ENCODE data around the gene PPP1R16B. TPM values are rescaled to one million over a fixed set of nuclear protein-coding genes. Genes with fewer than 3 reads are reported as not detected.

PPP1R16B gene
- total and polyA plus RNA-seq, 2 of the 8 experiments (the other 6 are each of a cell fraction or from before 2014, with no cell fraction given) = 2.6 to 8.9 TPM

GRCh38 chr20:38915355-38915754, 109.9 kb downstream of the PPP1R16B start:
- Histone ChIP-seq H2AFZ (ENCODE audit: low read length) (no peak overlapping the region), H3K79me2 (ENCODE audit: control insufficient read depth in 1 of 2, insufficient read depth in 2 of 2, low read length in 2 of 2) (no peaks in the 10 kb centered on the region), H3K27ac (ENCODE audit: low read depth, low read length) (no peak overlapping the region), H3K23me2 (ENCODE audit: low read depth, low read length) (no peaks in the 10 kb centered on the region), H3K4ac (replicated peaks; ENCODE audit: insufficient read length, low read depth, low read length) (no peak overlapping the region), H4K5ac (ENCODE audit: insufficient read length, low read depth, low read length) (no peak overlapping the region), H4K8ac (ENCODE audit: extremely low read depth, insufficient read depth, low read length) (no peak overlapping the region), H3K23ac (ENCODE audit: insufficient read length) (no peak overlapping the region), H2BK120ac (replicated peaks; ENCODE audit: low read depth, low read length) (no peak overlapping the region), H2BK15ac (ENCODE audit: low read length) (no peak overlapping the region), H2AK5ac (ENCODE audit: low read depth, low read length) (no peak overlapping the region), H2BK12ac (ENCODE audit: low read depth, low read length) (no peak overlapping the region), H2BK5ac (ENCODE audit: low read depth, low read length) (no peak overlapping the region), H4K91ac (replicated peaks; ENCODE audit: insufficient read length, low read length) (no peak overlapping the region), H3K79me1 (ENCODE audit: low read depth, low read length) (no peaks in the 10 kb centered on the region), H3K4me1 (replicated peaks in 1 of 4; ENCODE audit: control insufficient read depth in 3 of 4, insufficient read depth in 4 of 4, low read length in 3 of 4) (no peaks in the 10 kb centered on the region; a peak in 1 of 7 replicates), H3K4me3 (ENCODE audit: extremely low read depth in 1 of 4, insufficient read depth in 2 of 4, low read depth in 3 of 4, low read length in 4 of 4) (no peak overlapping the region), H3K27me3 (replicated peaks in 1 of 4; ENCODE audit: control insufficient read depth in 3 of 4, extremely low read depth in 1 of 4, insufficient read depth in 3 of 4, low read length in 3 of 4) (no peaks in the 10 kb centered on the region), H3K18ac (ENCODE audit: extremely low read depth, low read length) (no peak overlapping the region), H3K4me2 (ENCODE audit: insufficient read depth in 1 of 2, low read depth in 2 of 2, low read length in 2 of 2) (no peak overlapping the region), H3K9me3 (ENCODE audit: insufficient read depth in 2 of 2, low read depth in 1 of 2, low read length in 1 of 2) (no peaks in the 10 kb centered on the region), H3K9ac (replicated peaks in 1 of 4; ENCODE audit: extremely low read depth in 1 of 4, low read depth in 3 of 4, low read length in 3 of 4) (no peak overlapping the region), H4K20me1 (replicated peaks in 1 of 2; ENCODE audit: control insufficient read depth in 1 of 2, insufficient read depth in 2 of 2, low read length in 2 of 2) (no peaks in the 10 kb centered on the region), H3K36me3 (ENCODE audit: control insufficient read depth in 2 of 4, insufficient read depth in 4 of 4, low read length in 3 of 4) (no peaks in the 10 kb centered on the region; a peak in 2 of 8 replicates), H3K14ac (ENCODE audit: insufficient read length) (no peak overlapping the region), H2BK20ac (ENCODE audit: low read length) (no peak overlapping the region), H3K56ac (replicated peaks; ENCODE audit: insufficient read length, low read depth, low read length) (no peak overlapping the region)
- POLR2A ChIA-PET (ENCODE audit: partially characterized antibody) = no interaction called here
- FAIRE-seq (no peak), DNase-seq (ENCODE audit: low read depth in 1 of 2, low spot score in 2 of 2) (no peak)
- WGBS, 2 experiments (ENCODE audit: extremely low coverage in 1 of 2, insufficient coverage in 1 of 2, insufficient read length in 1 of 2, insufficient replicate concordance in 2 of 2, low coverage in 1 of 2, low lambda C conversion rate in 2 of 2, missing lambda C conversion rate in 1 of 2) = 91% methylated on average over 7 of the region's 7 CpGs; no CpG with 5 or more reads in 1 of the 2 experiments
- no peak for TF ChIP-seq GTF2F1 (IDR thresholded peaks at IDR 0.05; ENCODE audit: borderline replicate concordance, low read depth, low read length)
- CTCF ChIA-PET (ENCODE audit: partially characterized antibody) = interaction anchor here (0.6 kb wide), 1 partner anchor 578 kb away, joined by 3 read pairs; no protein-coding TSS in a partner anchor
